Stimulated activated CD4-positive, alpha-beta T cell treated with anti-CD3 and anti-CD28 coated beads, Interleukin-12 subunit alpha, Interleukin-12 subunit beta, amount 100 ng/mL, for 48 hours (primary cell): Measurements from ENCODE around the gene RPL31.
A peak's percentile ranks its signal among the peaks of the same experiment; 100 is the strongest.

Experiments used
- DNase-seq, 3 donors: peaks; one replicate each; pipeline ENCODE4 v3.0.0-alpha.2; 2020; ENCODE audit warnings: low read depth in 2 of 3, low spot score in 1 of 3

The RPL31 gene

GRCh38 chr2:100974712-100975520 lies 27.2 kb upstream of the RPL31 start:
- DNase-seq: no peak

GRCh38 chr2:100975521-100975785 lies 26.6 kb upstream of the RPL31 start:
- no peak for DNase-seq

- DNase-seq: no peak
Observed at GRCh38 chr2:100976061-100976460, 26.0 kb upstream of the RPL31 start.

DNA sequence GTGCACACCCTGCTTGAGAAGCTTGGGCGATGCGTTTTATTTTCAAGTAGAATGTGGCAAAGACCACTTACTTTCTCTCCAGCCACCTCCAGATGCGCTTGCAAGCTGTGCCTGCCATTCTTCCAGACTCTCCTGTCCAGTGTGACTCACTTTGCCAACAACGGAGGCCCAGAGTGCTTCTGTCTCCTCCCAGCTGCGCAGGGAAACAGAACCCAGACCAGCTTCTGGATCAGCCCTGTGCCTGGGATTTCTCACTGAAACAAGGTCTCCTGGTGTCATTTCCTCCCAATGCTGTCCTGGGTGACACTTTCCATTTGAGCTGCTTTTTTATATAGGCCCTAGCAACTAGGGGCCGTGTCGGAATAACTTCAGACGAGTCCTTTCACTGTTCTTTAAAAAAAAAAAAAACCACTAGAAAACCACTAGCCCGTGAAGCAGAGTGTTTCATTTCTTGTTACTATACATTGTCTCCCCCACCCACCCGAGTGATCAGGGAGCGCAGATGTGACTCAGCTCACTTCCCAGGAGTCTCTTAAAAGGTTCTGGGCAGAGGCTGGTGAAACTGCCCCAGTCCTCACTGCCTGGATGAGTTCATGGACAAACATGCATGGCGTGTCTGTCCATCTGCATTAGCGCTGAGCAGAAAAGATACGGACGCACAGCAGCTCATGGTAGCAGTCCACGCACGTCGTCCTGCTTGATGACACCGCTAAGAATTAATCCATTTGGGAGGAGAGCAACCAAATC lies 25.3 kb upstream of the RPL31 start:
- no peak for DNase-seq

GRCh38 chr2:100977511-100977910 lies 24.6 kb upstream of the RPL31 start:
- DNase-seq: no peak

DNA sequence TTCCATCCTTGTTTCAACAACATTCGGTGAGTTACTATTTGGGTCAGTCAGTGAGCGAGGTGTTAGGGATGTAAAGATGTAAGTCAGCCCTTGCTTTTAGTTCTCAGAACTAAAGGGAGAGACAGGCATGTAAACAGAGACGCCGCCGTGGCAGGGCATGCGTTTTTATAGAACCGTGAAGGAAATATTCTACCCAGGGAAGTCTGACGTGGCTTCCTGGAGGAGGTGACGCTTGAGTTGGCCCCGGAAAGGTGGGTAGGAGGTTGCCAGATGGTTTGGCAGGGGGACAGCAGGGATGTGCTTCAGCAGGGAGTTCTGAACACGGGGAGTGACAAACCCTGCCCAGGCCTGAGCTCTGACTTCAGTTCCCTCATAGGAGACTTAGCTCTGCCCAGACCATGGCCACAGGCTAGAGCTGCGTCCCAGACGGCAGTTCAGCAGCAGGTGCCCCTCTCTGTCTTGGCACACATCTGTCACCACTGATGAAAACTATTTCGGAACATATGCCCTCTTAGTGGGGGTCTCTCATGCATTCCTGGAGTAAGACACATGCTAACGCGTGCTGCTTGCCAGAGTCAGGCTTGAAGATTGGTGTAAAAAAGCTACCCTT lies 23.4 kb upstream of the RPL31 start:
- no peak for DNase-seq

DNA sequence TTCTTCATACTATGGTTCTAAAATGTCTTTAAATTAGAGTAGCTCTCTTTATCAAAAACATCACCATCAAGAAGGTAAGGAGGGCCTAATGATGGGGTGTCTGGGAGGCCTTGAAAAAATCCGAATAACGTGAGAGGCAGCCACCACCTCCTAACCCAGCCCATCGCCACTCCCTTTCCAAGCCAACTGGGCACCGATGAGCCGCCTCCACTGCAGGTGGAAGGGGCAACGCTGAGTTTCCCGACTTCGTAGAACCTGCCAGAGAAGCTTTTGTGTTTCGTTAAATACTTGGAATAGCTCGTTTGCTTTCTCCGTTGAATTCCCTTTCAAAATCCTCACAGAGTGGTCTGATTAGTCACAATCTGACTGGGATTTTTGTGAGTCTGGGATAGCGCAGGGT lies 22.0 kb upstream of the RPL31 start:
- no peak for DNase-seq

DNA sequence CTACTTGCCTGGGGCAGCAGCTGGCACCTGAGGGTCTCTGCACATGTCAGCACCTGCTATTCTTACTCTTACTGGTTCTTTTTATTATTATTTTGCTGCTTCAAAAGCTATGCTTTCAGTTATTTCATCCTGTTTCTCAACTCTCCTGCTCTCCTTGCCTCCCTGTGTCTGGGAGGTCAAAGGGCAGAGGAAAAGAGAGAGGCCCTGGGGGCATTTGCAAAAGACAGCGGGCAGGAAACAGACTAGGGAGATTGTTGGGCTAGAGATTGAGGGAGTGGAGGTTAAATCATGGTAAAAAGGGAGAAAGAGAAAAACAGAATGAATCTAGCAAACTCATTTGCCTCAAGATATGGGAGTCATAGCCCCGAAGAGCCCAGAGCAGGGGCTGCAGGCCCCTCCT lies 21.1 kb upstream of the RPL31 start:
- DNase-seq: no peak

GRCh38 chr2:100982431-100982861 lies 19.6 kb upstream of the RPL31 start:
- DNase-seq: no peak

DNA sequence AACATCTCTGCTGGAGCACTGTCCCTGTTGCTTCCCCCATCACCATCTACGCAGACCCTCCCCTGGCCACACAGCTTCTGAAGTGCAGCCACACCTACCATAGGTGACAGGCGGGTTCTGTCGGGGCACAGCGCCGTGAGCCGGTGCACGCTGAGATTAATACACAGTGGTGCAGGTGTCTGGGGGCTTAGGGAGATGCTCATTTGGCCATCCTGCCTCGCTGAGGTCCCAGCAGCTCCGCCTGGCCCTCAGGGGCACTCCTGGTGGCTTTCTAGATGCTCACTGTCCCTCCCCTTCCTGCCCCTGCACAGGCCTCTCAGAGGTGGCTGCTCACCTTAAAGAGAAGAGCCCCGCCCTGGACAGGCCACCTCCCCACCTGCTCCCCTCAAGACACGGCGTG lies 18.9 kb upstream of the RPL31 start:
- DNase-seq: no peak

DNA sequence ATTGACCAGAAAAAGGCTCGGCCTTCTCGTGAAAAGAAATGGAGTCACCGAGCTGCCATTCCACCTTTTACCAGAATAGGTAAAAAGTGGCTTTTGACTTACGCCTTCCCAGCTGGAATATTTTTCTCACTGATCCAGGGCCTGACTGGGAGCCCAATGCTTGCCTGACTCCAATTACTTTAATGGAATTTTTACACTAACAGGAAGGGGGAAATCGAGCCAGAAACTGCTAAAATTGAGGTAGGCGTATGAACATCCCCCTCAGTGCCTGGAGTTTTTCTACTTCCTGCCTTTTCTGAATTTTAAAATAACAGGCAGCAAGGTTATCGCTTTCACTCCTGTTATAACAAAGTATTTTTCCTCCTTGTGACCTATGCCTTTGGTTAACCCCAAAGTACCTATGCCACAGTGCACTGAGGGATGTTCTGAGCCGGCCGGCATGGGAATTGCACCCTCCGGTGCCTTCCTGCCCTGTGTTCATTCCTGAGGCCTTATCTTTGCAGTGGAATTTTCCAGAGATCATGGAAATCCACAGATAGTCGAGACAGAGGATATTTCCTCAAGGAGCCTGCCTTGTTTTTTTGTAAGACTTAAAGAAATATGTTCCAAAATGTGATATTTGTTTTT lies 18.3 kb upstream of the RPL31 start:
- no peak for DNase-seq

GRCh38 chr2:100984892-100985307 lies 17.2 kb upstream of the RPL31 start:
- peak; percentile 53 to 71 (median 62) for DNase-seq

- no peak for DNase-seq
Observed at GRCh38 chr2:100986157-100986556, 15.9 kb upstream of the RPL31 start.

DNA sequence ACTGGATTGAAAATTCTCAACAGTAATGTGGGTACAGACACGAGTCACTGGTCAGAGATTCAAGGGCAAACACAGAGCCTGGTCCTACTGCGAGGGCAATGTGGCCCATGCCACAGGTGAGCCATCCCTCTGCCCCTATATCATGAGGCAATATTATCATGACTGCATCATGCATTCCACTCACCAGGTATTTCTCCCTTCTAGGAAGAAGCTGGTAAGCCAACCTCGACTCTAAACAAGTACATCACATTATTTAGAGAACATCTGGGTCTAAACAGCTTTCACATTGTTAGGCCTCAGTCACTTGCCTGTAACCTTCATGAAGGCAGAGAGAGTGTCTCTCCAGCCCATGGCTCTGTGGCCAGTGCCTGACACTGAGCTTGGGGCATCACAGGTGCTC lies 14.6 kb upstream of the RPL31 start:
- DNase-seq: no peak

DNA sequence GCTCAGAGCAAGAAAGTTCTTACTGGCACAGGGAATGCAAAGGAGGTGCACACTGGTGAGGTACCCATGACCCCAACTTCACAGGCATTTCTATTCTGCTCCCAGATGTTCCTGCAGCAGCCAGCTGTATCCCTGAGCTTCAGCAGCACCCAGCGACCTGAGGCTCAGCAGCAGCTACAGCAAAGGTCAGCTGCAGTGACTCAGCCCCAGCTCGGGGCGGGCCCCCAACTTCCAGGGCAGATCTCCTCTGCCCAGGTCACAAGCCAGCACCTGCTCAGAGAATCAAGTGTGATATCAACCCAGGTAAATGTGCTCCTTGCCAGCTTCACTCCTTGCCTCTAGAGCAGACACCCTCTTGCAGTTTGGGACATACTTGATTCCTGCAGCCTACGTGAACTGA lies 14.1 kb upstream of the RPL31 start:
- no peak for DNase-seq

DNA sequence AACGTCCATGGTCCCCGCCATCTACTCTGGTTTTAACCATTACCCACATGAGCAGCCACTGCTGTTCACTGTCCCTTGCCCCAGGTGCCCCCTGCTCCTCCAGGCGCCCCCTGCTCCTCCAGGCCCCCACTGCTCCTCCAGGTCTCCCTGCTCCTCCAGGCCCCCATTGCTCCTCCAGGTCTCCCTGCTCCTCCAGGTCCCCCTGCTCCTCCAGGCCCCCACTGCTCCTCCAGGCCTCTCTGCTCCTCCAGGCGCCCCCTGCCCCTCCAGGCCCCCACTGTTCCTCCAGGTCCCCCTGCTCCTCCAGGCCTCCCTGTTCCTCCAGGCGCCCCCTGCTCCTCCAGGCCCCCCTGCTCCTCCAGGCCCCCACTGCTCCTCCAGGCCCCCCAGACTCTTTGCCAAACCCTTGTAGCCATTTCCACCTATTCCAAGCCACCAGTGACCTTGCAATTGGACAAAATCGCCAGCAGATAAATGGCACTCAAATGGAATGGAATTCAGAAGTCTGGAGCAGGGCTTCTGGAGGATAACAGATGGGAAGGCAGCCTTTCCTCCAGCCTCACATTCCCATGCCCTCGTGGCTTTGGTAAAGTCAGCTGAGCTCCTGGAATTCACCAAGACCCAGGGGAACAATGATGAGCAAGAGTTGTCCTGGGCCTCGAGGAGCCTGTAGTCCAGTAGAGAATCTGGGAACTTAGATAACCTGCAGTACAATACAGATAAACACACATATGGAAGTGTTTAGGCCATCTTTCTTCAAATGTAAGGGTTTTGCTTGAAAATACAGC lies 13.3 kb upstream of the RPL31 start:
- DNase-seq: no peak

DNA sequence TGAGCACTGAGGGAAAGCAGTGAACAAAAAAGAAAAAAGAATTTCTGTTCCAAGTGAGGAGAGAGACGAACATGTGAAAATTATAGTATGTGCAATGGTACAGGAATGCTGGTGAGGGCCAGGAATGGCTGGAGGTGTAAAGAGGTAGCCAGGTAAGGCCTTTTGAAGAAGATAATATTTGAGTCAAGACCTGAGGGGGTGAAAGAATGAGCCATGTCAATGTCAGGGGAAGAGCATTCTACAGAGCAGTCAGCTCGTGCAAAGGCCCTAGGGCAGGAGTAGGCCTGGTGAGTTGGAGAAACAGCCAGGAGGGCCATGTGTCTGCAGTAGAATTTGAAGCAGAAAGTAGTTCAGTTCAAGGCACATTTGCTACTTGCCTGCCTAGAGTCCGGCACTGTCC lies 12.4 kb upstream of the RPL31 start:
- DNase-seq: no peak

- DNase-seq: no peak
Observed at GRCh38 chr2:100990166-100990565, 11.9 kb upstream of the RPL31 start.

GRCh38 chr2:100990650-100991403 lies 11.3 kb upstream of the RPL31 start:
- no peak for DNase-seq

GRCh38 chr2:100991404-100991773 lies 10.7 kb upstream of the RPL31 start:
- DNase-seq: no peak

- DNase-seq: no peak
Observed at GRCh38 chr2:100992262-100992661, 9.8 kb upstream of the RPL31 start.
